Ascending aorta (tissue), 2 donors: ENCODE measurements around the gene RFTN1. TPM values are rescaled to one million over a fixed set of nuclear protein-coding genes. Genes with fewer than 3 reads are reported as not detected.

Experiments
- DNase-seq, 2 donors: peaks; one replicate each; pipeline ENCODE4 v3.0.0-alpha.2; 2019; ENCODE audit warnings: low spot score in 2 of 2
- H3K27ac ChIP-seq, 2 donors: fragments of 200-600 bp; sonication (generic); one replicate each; pipeline ENCODE4 v1.5.1; 2016 to 2017; ENCODE audit warnings: mild to moderate bottlenecking in 1 of 2
- H3K27me3 ChIP-seq: fragments of 200-600 bp; sonication (generic); one replicate; pipeline ENCODE4 v1.5.1; 2017
- H3K36me3 ChIP-seq, 2 donors: fragments of 200-600 bp; sonication (generic); one replicate each; pipeline ENCODE4 v1.5.1; 2016
- H3K4me1 ChIP-seq, 2 donors: fragments of 200-600 bp; sonication (generic); one replicate each; pipeline ENCODE4 v1.5.1; 2016 to 2017; ENCODE audit warnings: mild to moderate bottlenecking in 1 of 2
- H3K4me3 ChIP-seq, 2 donors: fragments of 200-600 bp; sonication (generic); one replicate each; pipeline ENCODE4 v1.5.1; 2016 to 2017; ENCODE audit warnings: mild to moderate bottlenecking in 1 of 2
- H3K9me3 ChIP-seq, 2 donors: fragments of 200-600 bp; sonication (generic); one replicate each; pipeline ENCODE4 v1.5.1; 2016
- CTCF ChIP-seq, 3 experiments: fragments of 200-600 bp in 2 of 3; fragments of 450-650 bp in 1 of 3; sonication (generic) in 2 of 3; IDR thresholded peaks; one replicate each; pipeline ENCODE4 v1.5.1; 2016 to 2019; ENCODE audit warnings: antibody characterized with exemption in 3 of 3, mild to moderate bottlenecking in 1 of 3, moderate library complexity in 1 of 3
- intact Hi-C: fragments of 100-400 bp; cut with DNase I; formaldehyde crosslinking; loops from one replicate; pipeline ENCODE4 v1.15.1; 2023
- total RNA-seq: library from RNA; depleted of rRNA; stranded (reverse); fragments of >200 nt; gene quantifications from one replicate; pipeline ENCODE4 v1.1.0, GENCODE V29; 2016

RFTN1 gene
- total RNA-seq, 1 donor from 2014 or later, result 72.6 TPM

DNA sequence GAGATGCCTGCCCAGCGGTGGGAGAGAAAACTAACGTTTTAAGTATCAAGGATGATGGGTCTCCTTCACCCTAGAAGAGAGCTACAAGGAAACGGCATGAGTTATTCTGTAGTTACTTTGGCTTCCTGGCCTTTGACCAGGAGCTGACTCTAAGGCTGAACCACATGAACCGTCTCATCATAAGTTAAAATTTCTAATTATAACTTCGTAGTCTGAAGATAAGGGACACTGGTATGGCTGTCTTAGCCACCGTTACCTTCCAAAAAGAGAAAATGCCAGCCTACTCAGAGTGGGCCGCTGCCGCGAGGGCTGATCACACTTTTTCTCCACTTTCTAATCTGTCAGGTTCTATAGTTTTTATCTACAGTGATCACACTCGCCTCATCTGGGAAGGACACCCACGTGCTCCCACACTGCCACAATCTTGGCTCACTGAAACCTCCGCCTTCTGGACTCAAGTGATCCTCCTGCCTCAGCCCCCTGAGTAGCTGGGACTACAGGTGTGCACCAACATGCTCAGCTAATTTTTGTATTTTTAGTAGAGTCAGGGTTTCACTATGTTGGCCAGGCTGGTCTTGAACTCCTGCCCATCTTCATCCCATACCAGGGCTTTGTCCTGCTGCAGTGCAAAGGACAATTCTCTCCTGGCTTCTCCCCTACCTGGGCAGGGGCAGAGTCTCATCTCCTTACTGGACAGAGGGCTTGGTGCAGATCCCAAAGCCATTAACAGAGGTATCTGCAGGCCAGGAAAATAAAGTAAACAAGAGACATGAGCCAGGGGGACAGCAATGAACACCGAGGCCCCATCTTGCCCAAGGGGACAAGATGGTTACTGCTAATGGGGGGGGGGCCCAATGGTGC lies 73.4 kb downstream of the RFTN1 start:
- Histone ChIP-seq H3K27ac (peak overlapping the region; percentile 73 to 82), H3K27me3 (no peaks in the 10 kb centered on the region), H3K4me1 (peaks cover 6 to 33% of the 10 kb centered on the region in 2 donors), H3K36me3 (no peaks in the 10 kb centered on the region), H3K4me3 (peak overlapping the region in 1 of 2 donors; percentile 2), H3K9me3 (no peaks in the 10 kb centered on the region)
- intact Hi-C loops, result no loop called here
- TF ChIP-seq CTCF (IDR thresholded peaks at IDR 0.05), result no peak
- DNase-seq, result no peak

GRCh38 chr3:16439163-16439847 lies 74.2 kb downstream of the RFTN1 start:
- intact Hi-C loops, result no loop called here
- no peaks in the 10 kb centered on the region for H3K36me3 ChIP-seq
- no peaks in the 10 kb centered on the region for H3K9me3 ChIP-seq
- DNase-seq, result no peak
- TF ChIP-seq CTCF (IDR thresholded peaks at IDR 0.05), result no peak
- peaks cover 6 to 33% of the 10 kb centered on the region in 2 donors for H3K4me1 ChIP-seq
- H3K27me3 ChIP-seq, result no peaks in the 10 kb centered on the region
- peak overlapping the region; percentile 73 to 82 for H3K27ac ChIP-seq
- peak overlapping the region in 1 of 2 donors; percentile 2 for H3K4me3 ChIP-seq

- Histone ChIP-seq H3K4me1 (peaks cover 6 to 33% of the 10 kb centered on the region in 2 donors), H3K27me3 (no peaks in the 10 kb centered on the region), H3K4me3 (no peak overlapping the region), H3K9me3 (no peaks in the 10 kb centered on the region), H3K36me3 (peaks cover 4 to 8% of the 10 kb centered on the region in 2 donors), H3K27ac (peak overlapping the region in 1 of 2 donors; percentile 3)
- no peak for DNase-seq
- intact Hi-C loops, result no loop called here
- no peak for TF ChIP-seq CTCF (IDR thresholded peaks at IDR 0.05)
Observed at GRCh38 chr3:16437640-16438039, 75.9 kb downstream of the RFTN1 start.

DNA sequence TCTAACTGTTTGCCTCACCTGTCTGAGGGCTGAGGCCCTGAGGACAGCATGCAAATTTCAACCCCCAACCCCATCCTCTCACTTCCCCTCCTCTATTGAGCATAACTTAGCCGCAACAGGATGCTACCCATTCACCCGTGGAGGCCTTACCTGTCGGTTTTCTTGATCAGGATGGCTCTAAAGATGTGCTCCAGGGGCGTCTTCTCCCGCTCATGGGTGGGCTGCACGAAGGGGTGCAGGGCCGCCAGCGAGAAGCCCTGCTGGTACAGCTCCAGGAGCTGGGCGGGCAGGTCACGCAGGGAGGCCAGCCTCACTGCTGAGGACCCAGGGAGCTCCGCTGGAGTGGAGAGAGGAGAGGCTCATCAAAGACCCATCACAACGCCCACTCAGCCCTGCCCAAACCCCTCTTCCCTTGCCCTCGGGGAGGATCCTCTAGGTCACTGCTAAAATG lies 79.8 kb downstream of the RFTN1 start:
- H3K4me3 ChIP-seq, result no peak overlapping the region
- TF ChIP-seq CTCF (IDR thresholded peaks at IDR 0.05), result no peak
- no peak for DNase-seq
- intact Hi-C loops, result no loop called here
- no peaks in the 10 kb centered on the region for H3K27me3 ChIP-seq
- H3K27ac ChIP-seq, result no peak overlapping the region
- no peaks in the 10 kb centered on the region for H3K9me3 ChIP-seq
- peaks cover 12 to 19% of the 10 kb centered on the region in 2 donors for H3K36me3 ChIP-seq
- H3K4me1 ChIP-seq, result peaks cover 3 to 12% of the 10 kb centered on the region in 2 donors

- no peaks in the 10 kb centered on the region for H3K27me3 ChIP-seq
- intact Hi-C loops, result no loop called here
- DNase-seq, result no peak
- H3K4me1 ChIP-seq, result peaks cover 3 to 15% of the 10 kb centered on the region in 2 donors
- peaks cover 12 to 19% of the 10 kb centered on the region in 2 donors for H3K36me3 ChIP-seq
- no peak overlapping the region for H3K4me3 ChIP-seq
- H3K9me3 ChIP-seq, result no peaks in the 10 kb centered on the region
- TF ChIP-seq CTCF (IDR thresholded peaks at IDR 0.05), result no peak
- no peak overlapping the region for H3K27ac ChIP-seq
Observed at GRCh38 chr3:16432714-16433113, 80.8 kb downstream of the RFTN1 start.
